HEK293T (cell line): ENCODE measurements around the gene GTPBP1.

Experiments
- CTCF ChIA-PET: fragments of 350-600 bp; formaldehyde crosslinking; extraction: SDS; loops from one replicate; lab custom pipeline; 2021; ENCODE audit warnings: antibody characterized with exemption, inconsistent platforms; lab: Yijun Ruan, JAX
- POLR2A ChIA-PET: fragments of 350-600 bp; formaldehyde crosslinking; extraction: SDS; loops from one replicate; lab custom pipeline; 2020; ENCODE audit warnings: antibody characterized with exemption, inconsistent platforms; lab: Yijun Ruan, JAX
- DNase-seq: peaks from one replicate; pipeline ENCODE4 v3.0.0; 2012; ENCODE audit warnings: mixed read lengths; ENCODE audit errors: extremely low spot score
- ARNT ChIP-seq: fragments of 450-650 bp; IDR thresholded peaks from 2 replicates; pipeline ENCODE4 v1.6.1; 2017; ENCODE audit warnings: mild to moderate bottlenecking
- BHLHE40 ChIP-seq: fragments of 450-650 bp; IDR thresholded peaks from 2 replicates; pipeline ENCODE4 v1.6.1; 2016; ENCODE audit warnings: mild to moderate bottlenecking, moderate library complexity, borderline replicate concordance
- CTBP1 ChIP-seq: fragments of 450-650 bp; IDR thresholded peaks from 2 replicates; pipeline ENCODE4 v1.6.1; 2016; ENCODE audit warnings: borderline replicate concordance
- ELF4 ChIP-seq: fragments of 450-650 bp; IDR thresholded peaks from 2 replicates; pipeline ENCODE4 v1.6.1; 2017; ENCODE audit warnings: antibody characterized with exemption
- FOXA1 ChIP-seq: fragments of 450-650 bp; IDR thresholded peaks from 2 replicates; pipeline ENCODE4 v1.6.1; 2016; ENCODE audit warnings: mild to moderate bottlenecking
- FOXK2 ChIP-seq: fragments of 450-650 bp; IDR thresholded peaks from 2 replicates; pipeline ENCODE4 v1.6.1; 2016; ENCODE audit warnings: mild to moderate bottlenecking
- FOXM1 ChIP-seq: fragments of 450-650 bp; IDR thresholded peaks from 2 replicates; pipeline ENCODE4 v1.6.1; 2017; ENCODE audit warnings: mild to moderate bottlenecking, borderline replicate concordance
- HDGF ChIP-seq: fragments of 450-650 bp; IDR thresholded peaks from 2 replicates; pipeline ENCODE4 v1.6.1; 2017; ENCODE audit warnings: antibody characterized with exemption, borderline replicate concordance
- L3MBTL2 ChIP-seq: fragments of 450-650 bp; conservative IDR thresholded peaks from 2 replicates; pipeline ENCODE4 v1.6.1; 2016; ENCODE audit warnings: mild to moderate bottlenecking
- LEF1 ChIP-seq: fragments of 450-650 bp; IDR thresholded peaks from 2 replicates; pipeline ENCODE4 v1.6.1; 2017; ENCODE audit warnings: mild to moderate bottlenecking, borderline replicate concordance
- NFRKB ChIP-seq: fragments of 450-650 bp; IDR thresholded peaks from 2 replicates; pipeline ENCODE4 v1.6.1; 2016; ENCODE audit warnings: mild to moderate bottlenecking, moderate library complexity
- PKNOX1 ChIP-seq: fragments of 450-650 bp; IDR thresholded peaks from 2 replicates; pipeline ENCODE4 v1.6.1; 2016
- SP1 ChIP-seq: fragments of 450-650 bp; IDR thresholded peaks from 2 replicates; pipeline ENCODE4 v1.6.1; 2017
- SUZ12 ChIP-seq: fragments of 450-650 bp; IDR thresholded peaks from 2 replicates; pipeline ENCODE4 v1.6.1; 2016; ENCODE audit warnings: mild to moderate bottlenecking
- TARDBP ChIP-seq: fragments of 450-650 bp; IDR thresholded peaks from 2 replicates; pipeline ENCODE4 v1.6.1; 2016
- ZNF384 ChIP-seq: fragments of 450-650 bp; IDR thresholded peaks from 2 replicates; pipeline ENCODE4 v1.6.1; 2016

The GTPBP1 gene

GRCh38 chr22:38735126-38735464 lies 29.4 kb downstream of the GTPBP1 start:
- POLR2A ChIA-PET, result interaction anchor here (1.5 kb wide), 1 partner anchor 9 kb away, joined by 4 read pairs; no protein-coding TSS in a partner anchor
- TF ChIP-seq FOXA1 (no peak), SP1 (no peak), FOXK2 (no peak), ZNF384 (no peak), LEF1 (no peak), SUZ12 (no peak), ELF4 (no peak), NFRKB (no peak), L3MBTL2 (no peak), BHLHE40 (no peak), ARNT (no peak)
- no peak for DNase-seq
- CTCF ChIA-PET, result interaction anchor here (0.6 to 0.9 kb wide), 2 partner anchors 10 to 31 kb away, joined by 3 to 4 read pairs; no protein-coding TSS in a partner anchor

- TF ChIP-seq PKNOX1, result no peak
- no peak for TF ChIP-seq FOXM1
- TF ChIP-seq SUZ12, result no peak
- no peak for TF ChIP-seq LEF1
- TF ChIP-seq NFRKB, result no peak
- no peak for TF ChIP-seq BHLHE40
- no peak for TF ChIP-seq HDGF
- no peak for TF ChIP-seq ELF4
- no peak for TF ChIP-seq L3MBTL2
- TF ChIP-seq FOXA1, result no peak
- no peak for TF ChIP-seq FOXK2
- TF ChIP-seq ZNF384, result no peak
- TF ChIP-seq ARNT, result no peak
- no peak for TF ChIP-seq CTBP1
- no peak for TF ChIP-seq TARDBP
- TF ChIP-seq SP1, result no peak
- DNase-seq, result no peak
- ChIA-PET POLR2A (interaction anchor here (1.5 kb wide), 1 partner anchor 9 kb away, joined by 4 read pairs; no protein-coding TSS in a partner anchor), CTCF (interaction anchor here (0.6 to 0.9 kb wide), 3 partner anchors 9 to 31 kb away, joined by 3 to 4 read pairs (median 3); no protein-coding TSS in a partner anchor)
Observed at GRCh38 chr22:38735465-38736256, 29.9 kb downstream of the GTPBP1 start.

GRCh38 chr22:38736257-38736570 lies 30.5 kb downstream of the GTPBP1 start:
- POLR2A ChIA-PET, result interaction anchor here (1.5 kb wide), 1 partner anchor 10 kb away, joined by 4 read pairs; no protein-coding TSS in a partner anchor
- no peak for DNase-seq
- CTCF ChIA-PET, result interaction anchor here (0.6 kb wide), 1 partner anchor 9 kb away, joined by 3 read pairs; no protein-coding TSS in a partner anchor
- TF ChIP-seq L3MBTL2 (no peak), HDGF (no peak), LEF1 (no peak), CTBP1 (no peak), SP1 (no peak), FOXM1 (no peak)

GRCh38 chr22:38737302-38738060 lies 31.7 kb downstream of the GTPBP1 start:
- POLR2A ChIA-PET, result no interaction called here

GRCh38 chr22:38738475-38739070 lies 32.8 kb downstream of the GTPBP1 start:
- no peak for DNase-seq
- POLR2A ChIA-PET, result no interaction called here
- no peak for TF ChIP-seq ZNF384
- TF ChIP-seq CTBP1, result no peak
- TF ChIP-seq L3MBTL2, result no peak
- CTCF ChIA-PET, result interaction anchor here (1.0 kb wide), 1 partner anchor 14 kb away, joined by 3 read pairs; no protein-coding TSS in a partner anchor

More at GRCh38 chr22:38737302-38738060, 31.7 kb downstream of the GTPBP1 start:
- CTCF ChIA-PET, result interaction anchor here (1.0 kb wide), 1 partner anchor 13 kb away, joined by 3 read pairs; no protein-coding TSS in a partner anchor
- TF ChIP-seq SUZ12 (no peak), FOXM1 (no peak), BHLHE40 (no peak), L3MBTL2 (no peak), HDGF (no peak), ZNF384 (no peak), LEF1 (no peak)
- no peak for DNase-seq

GRCh38 chr22:38739300-38740055 lies 33.7 kb downstream of the GTPBP1 start:
- no peak for TF ChIP-seq FOXM1
- no peak for TF ChIP-seq FOXK2
- no peak for TF ChIP-seq PKNOX1
- TF ChIP-seq FOXA1, result no peak
- no peak for TF ChIP-seq SP1
- no peak for TF ChIP-seq HDGF
- no peak for TF ChIP-seq L3MBTL2
- no peak for TF ChIP-seq LEF1
- POLR2A ChIA-PET, result no interaction called here
- no peak for DNase-seq
- CTCF ChIA-PET, result no interaction called here
